Stomach (tissue), 4 donors: ENCODE data around the gene CNN2.

Source experiments
- CTCF ChIP-seq, 7 experiments: fragments of 450-650 bp in 4 of 7; fragments of 200-600 bp in 3 of 7; sonication (generic) in 3 of 7; IDR thresholded peaks; one replicate each; pipeline ENCODE4 v1.5.1; 2016 to 2019; ENCODE audit warnings: antibody characterized with exemption in 7 of 7, control low read depth in 2 of 7, mild to moderate bottlenecking in 1 of 7
- EP300 ChIP-seq: sonication (generic); formaldehyde crosslinking; IDR thresholded peaks from one replicate; pipeline ENCODE4 v1.6.1; 2017; ENCODE audit warnings: antibody characterized with exemption
- POLR2A ChIP-seq, 4 donors: fragments of 450-650 bp; IDR thresholded peaks; one replicate each; pipeline ENCODE4 v1.6.1; 2016; ENCODE audit warnings: antibody characterized with exemption in 4 of 4, control low read depth in 2 of 4, mild to moderate bottlenecking in 1 of 4, moderate library complexity in 1 of 4

- no peak for TF ChIP-seq EP300
- TF ChIP-seq CTCF (IDR thresholded peaks at IDR 0.05), result no peak
- no peak for TF ChIP-seq POLR2A (IDR thresholded peaks at IDR 0.05)
These were observed 31.9 kb upstream of the CNN2 start for GRCh38 chr19:994516-994915.
